ENCODE data around the gene TMBIM4. TPM values are rescaled to one million over a fixed set of nuclear protein-coding genes. Genes with fewer than 3 reads are reported as not detected.
"Not testable (repeated sequence)": the region's sequence is repeated elsewhere in the genome, so short reads cannot be mapped to it uniquely, and the experiment has no call there.

TMBIM4 gene
- total RNA-seq, 1 experiment from 2014 or later: 29.8 TPM

DNA sequence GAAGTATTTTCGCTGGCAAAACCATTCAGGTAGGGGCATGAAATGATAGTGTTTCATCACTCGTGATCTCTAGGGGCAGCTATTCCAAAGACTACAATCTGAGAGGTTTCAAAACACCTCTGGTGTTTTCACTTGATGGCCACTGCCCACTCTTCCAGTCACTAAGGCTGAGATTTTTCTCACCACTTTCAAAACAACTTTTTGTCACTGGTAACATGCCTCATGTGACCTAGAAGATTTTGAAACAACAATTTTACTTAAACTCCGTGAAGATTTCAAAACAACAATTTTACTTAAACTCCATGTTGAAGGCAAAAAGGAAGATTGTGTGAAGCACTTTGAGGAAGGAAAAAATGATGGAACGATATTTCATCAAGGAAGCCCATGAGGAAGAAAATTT is 18.0 kb upstream of the TMBIM4 start:
- Mint-ChIP-seq H3K4me1 (peaks cover 2% of the 10 kb centered on the region; the same call in 1 of the 2 replicates), H3K27ac (no peak overlapping the region), H3K36me3 (peaks cover 4% of the 10 kb centered on the region; the same call in 1 of the 2 replicates), H3K27me3 (ENCODE audit: low read depth) (peaks cover 80% of the 10 kb centered on the region), H3K4me3 (peak overlapping the region; percentile 62), H3K9me3 (peaks cover 7% of the 10 kb centered on the region)
- DNase-seq (ENCODE audit: low spot score) (no peak), ATAC-seq (no peak)
- ChIA-PET CTCF (no interaction called here), POLR2A (no interaction called here)
- TF ChIP-seq ZNF121 (CRISPR knock-in tag; IDR thresholded peaks at IDR 0.05) (no peak), FOXK1 (CRISPR knock-in tag; IDR thresholded peaks at IDR 0.05) (no peak), NR3C1 (CRISPR knock-in tag; conservative IDR thresholded peaks at IDR 0.05; ENCODE audit: low read depth) (no peak), ZNF416 (CRISPR knock-in tag; IDR thresholded peaks at IDR 0.05) (no peak), ZNF232 (CRISPR knock-in tag; IDR thresholded peaks at IDR 0.05) (no peak), SMAD4 (CRISPR knock-in tag; IDR thresholded peaks at IDR 0.05) (no peak), NFE2L1 (CRISPR knock-in tag; IDR thresholded peaks at IDR 0.05) (no peak), ZNF671 (CRISPR knock-in tag; IDR thresholded peaks at IDR 0.05) (no peak), FOXJ3 (CRISPR knock-in tag; IDR thresholded peaks at IDR 0.05; ENCODE audit: borderline replicate concordance) (no peak), E2F5 (CRISPR knock-in tag; IDR thresholded peaks at IDR 0.05) (no peak), JUN (CRISPR knock-in tag; IDR thresholded peaks at IDR 0.05) (no peak), CREM (CRISPR knock-in tag; IDR thresholded peaks at IDR 0.05) (no peak), TEAD1 (CRISPR knock-in tag; IDR thresholded peaks at IDR 0.05) (no peak)
- TF ChIP-seq, protein P1, sequence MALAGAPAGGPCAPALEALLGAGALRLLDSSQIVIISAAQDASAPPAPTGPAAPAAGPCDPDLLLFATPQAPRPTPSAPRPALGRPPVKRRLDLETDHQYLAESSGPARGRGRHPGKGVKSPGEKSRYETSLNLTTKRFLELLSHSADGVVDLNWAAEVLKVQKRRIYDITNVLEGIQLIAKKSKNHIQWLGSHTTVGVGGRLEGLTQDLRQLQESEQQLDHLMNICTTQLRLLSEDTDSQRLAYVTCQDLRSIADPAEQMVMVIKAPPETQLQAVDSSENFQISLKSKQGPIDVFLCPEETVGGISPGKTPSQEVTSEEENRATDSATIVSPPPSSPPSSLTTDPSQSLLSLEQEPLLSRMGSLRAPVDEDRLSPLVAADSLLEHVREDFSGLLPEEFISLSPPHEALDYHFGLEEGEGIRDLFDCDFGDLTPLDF (CRISPR knock-in tag; IDR thresholded peaks at IDR 0.05): no peak
- TF ChIP-seq, protein P2, sequence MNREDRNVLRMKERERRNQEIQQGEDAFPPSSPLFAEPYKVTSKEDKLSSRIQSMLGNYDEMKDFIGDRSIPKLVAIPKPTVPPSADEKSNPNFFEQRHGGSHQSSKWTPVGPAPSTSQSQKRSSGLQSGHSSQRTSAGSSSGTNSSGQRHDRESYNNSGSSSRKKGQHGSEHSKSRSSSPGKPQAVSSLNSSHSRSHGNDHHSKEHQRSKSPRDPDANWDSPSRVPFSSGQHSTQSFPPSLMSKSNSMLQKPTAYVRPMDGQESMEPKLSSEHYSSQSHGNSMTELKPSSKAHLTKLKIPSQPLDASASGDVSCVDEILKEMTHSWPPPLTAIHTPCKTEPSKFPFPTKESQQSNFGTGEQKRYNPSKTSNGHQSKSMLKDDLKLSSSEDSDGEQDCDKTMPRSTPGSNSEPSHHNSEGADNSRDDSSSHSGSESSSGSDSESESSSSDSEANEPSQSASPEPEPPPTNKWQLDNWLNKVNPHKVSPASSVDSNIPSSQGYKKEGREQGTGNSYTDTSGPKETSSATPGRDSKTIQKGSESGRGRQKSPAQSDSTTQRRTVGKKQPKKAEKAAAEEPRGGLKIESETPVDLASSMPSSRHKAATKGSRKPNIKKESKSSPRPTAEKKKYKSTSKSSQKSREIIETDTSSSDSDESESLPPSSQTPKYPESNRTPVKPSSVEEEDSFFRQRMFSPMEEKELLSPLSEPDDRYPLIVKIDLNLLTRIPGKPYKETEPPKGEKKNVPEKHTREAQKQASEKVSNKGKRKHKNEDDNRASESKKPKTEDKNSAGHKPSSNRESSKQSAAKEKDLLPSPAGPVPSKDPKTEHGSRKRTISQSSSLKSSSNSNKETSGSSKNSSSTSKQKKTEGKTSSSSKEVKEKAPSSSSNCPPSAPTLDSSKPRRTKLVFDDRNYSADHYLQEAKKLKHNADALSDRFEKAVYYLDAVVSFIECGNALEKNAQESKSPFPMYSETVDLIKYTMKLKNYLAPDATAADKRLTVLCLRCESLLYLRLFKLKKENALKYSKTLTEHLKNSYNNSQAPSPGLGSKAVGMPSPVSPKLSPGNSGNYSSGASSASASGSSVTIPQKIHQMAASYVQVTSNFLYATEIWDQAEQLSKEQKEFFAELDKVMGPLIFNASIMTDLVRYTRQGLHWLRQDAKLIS (CRISPR knock-in tag; IDR thresholded peaks at IDR 0.05; ENCODE audit: borderline replicate concordance): no peak

- ATAC-seq (no peak), DNase-seq (ENCODE audit: low spot score) (no peak)
- TF ChIP-seq KAT7 (CRISPR knock-in tag; IDR thresholded peaks at IDR 0.05; ENCODE audit: borderline replicate concordance): no peak
- TF ChIP-seq, protein P3, sequence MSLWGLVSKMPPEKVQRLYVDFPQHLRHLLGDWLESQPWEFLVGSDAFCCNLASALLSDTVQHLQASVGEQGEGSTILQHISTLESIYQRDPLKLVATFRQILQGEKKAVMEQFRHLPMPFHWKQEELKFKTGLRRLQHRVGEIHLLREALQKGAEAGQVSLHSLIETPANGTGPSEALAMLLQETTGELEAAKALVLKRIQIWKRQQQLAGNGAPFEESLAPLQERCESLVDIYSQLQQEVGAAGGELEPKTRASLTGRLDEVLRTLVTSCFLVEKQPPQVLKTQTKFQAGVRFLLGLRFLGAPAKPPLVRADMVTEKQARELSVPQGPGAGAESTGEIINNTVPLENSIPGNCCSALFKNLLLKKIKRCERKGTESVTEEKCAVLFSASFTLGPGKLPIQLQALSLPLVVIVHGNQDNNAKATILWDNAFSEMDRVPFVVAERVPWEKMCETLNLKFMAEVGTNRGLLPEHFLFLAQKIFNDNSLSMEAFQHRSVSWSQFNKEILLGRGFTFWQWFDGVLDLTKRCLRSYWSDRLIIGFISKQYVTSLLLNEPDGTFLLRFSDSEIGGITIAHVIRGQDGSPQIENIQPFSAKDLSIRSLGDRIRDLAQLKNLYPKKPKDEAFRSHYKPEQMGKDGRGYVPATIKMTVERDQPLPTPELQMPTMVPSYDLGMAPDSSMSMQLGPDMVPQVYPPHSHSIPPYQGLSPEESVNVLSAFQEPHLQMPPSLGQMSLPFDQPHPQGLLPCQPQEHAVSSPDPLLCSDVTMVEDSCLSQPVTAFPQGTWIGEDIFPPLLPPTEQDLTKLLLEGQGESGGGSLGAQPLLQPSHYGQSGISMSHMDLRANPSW (CRISPR knock-in tag; conservative IDR thresholded peaks at IDR 0.05; ENCODE audit: low read depth): no peak
- no peak for TF ChIP-seq ZNF416 (CRISPR knock-in tag; IDR thresholded peaks at IDR 0.05)
- TF ChIP-seq NFYB (CRISPR knock-in tag; conservative IDR thresholded peaks at IDR 0.05; ENCODE audit: low read depth): no peak
- Mint-ChIP-seq H3K27ac (no peak overlapping the region), H3K27me3 (ENCODE audit: low read depth) (peaks cover 80% of the 10 kb centered on the region), H3K36me3 (peaks cover 4% of the 10 kb centered on the region; the same call in 1 of the 2 replicates), H3K4me3 (no peak overlapping the region), H3K4me1 (peaks cover 2% of the 10 kb centered on the region; the same call in 1 of the 2 replicates), H3K9me3 (peaks cover 7% of the 10 kb centered on the region)
- CTCF ChIA-PET: no interaction called here
- POLR2A ChIA-PET: no interaction called here
Observed at GRCh38 chr12:66187036-66187435, 17.2 kb upstream of the TMBIM4 start.

DNA sequence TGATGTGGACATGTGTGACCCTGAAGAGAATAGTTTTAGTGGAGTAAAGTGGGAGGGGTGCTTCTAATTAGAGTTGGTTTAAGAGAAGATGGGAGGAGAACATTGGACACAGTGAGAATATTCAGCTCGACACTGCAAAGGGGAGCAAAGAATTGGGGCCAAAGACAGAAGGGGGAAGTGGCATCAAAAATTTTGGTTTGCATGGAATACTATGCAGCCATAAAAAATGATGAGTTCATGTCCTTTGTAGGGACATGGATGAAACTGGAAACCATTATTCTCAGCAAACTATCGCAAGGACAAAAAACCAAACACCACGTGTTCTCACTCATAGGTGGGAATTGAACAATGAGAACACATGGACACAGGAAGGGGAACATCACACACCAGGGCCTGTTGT is 15.0 kb upstream of the TMBIM4 start:
- CTCF ChIA-PET, POLR2A ChIA-PET: not testable (repeated sequence)

More for the DNA sequence above, 15.0 kb upstream of the TMBIM4 start:
- H3K4me3 Mint-ChIP-seq; H3K27ac Mint-ChIP-seq; ATAC-seq; DNase-seq (ENCODE audit: low spot score); H3K36me3 Mint-ChIP-seq; H3K4me1 Mint-ChIP-seq; H3K9me3 Mint-ChIP-seq: not testable (repeated sequence)
- peaks cover 59% of the 10 kb centered on the region for H3K27me3 Mint-ChIP-seq (ENCODE audit: low read depth)
